OCI-LY1 (cell line): ENCODE measurements around the gene GSK3A.

ENCODE experiments used
- H2AFZ ChIP-seq: fragments of 200-600 bp; sonication (generic), shearing (Covaris generic); 2 replicates; pipeline ENCODE4 v1.6.0; 2014; ENCODE audit warnings: antibody characterized with exemption, mild to moderate bottlenecking, low read length
- H3F3A ChIP-seq: fragments of 200-600 bp; sonication (generic), shearing (Covaris generic); 2 replicates; pipeline ENCODE4 v1.6.0; 2014; ENCODE audit warnings: mild to moderate bottlenecking, antibody characterized with exemption, low read length, moderate library complexity; ENCODE audit not compliant: insufficient read depth
- H3K27ac ChIP-seq: fragments of 200-600 bp; sonication (generic); 2 replicates; pipeline ENCODE4 v1.5.1; 2014; ENCODE audit warnings: low read length, mixed run types, mild to moderate bottlenecking, low read depth; ENCODE audit not compliant: poor library complexity, severe bottlenecking
- H3K27me3 ChIP-seq: fragments of 200-600 bp; sonication (generic); 2 replicates; pipeline ENCODE4 v1.6.0; 2014; ENCODE audit warnings: antibody characterized with exemption, mild to moderate bottlenecking, low read length, moderate library complexity; ENCODE audit not compliant: insufficient read depth
- H3K36me3 ChIP-seq: fragments of 200-600 bp; sonication (generic); 2 replicates; pipeline ENCODE4 v1.6.1; 2014; ENCODE audit warnings: mild to moderate bottlenecking, antibody characterized with exemption, low read length, moderate library complexity, mixed read lengths; ENCODE audit not compliant: insufficient read depth
- H3K4me1 ChIP-seq: fragments of 200-600 bp; sonication (generic); 2 replicates; pipeline ENCODE4 v1.5.1; 2014; ENCODE audit warnings: mild to moderate bottlenecking, low read length, moderate library complexity; ENCODE audit not compliant: insufficient read depth, severe bottlenecking
- H3K4me2 ChIP-seq: fragments of 200-600 bp; sonication (generic), shearing (Covaris generic); 2 replicates; pipeline ENCODE4 v1.6.1; 2014; ENCODE audit warnings: low read length
- H3K4me3 ChIP-seq: fragments of 200-600 bp; sonication (generic); 2 replicates; pipeline ENCODE4 v1.5.1; 2014; ENCODE audit warnings: low read length, low read depth, mild to moderate bottlenecking, mixed read lengths; ENCODE audit not compliant: poor library complexity, severe bottlenecking
- H3K79me2 ChIP-seq: fragments of 200-600 bp; shearing (Covaris generic); 2 replicates; pipeline ENCODE4 v1.6.1; 2016; ENCODE audit warnings: mixed run types, low read length, mixed read lengths; ENCODE audit not compliant: insufficient read depth
- H3K9ac ChIP-seq: fragments of 200-600 bp; sonication (generic), shearing (Covaris generic); 2 replicates; pipeline ENCODE4 v1.6.1; 2014; ENCODE audit warnings: mild to moderate bottlenecking, low read length, mixed read lengths
- H3K9me2 ChIP-seq: fragments of 200-600 bp; sonication (generic), shearing (Covaris generic); 2 replicates; pipeline ENCODE4 v1.6.1; 2014; ENCODE audit warnings: low read depth, mild to moderate bottlenecking, low read length, mixed read lengths
- H3K9me3 ChIP-seq: fragments of 200-600 bp; shearing (Covaris generic); 2 replicates; pipeline ENCODE4 v1.6.1; 2014; ENCODE audit warnings: low read length, mixed read lengths
- H4K20me1 ChIP-seq: fragments of 200-600 bp; sonication (generic), shearing (Covaris generic); 2 replicates; pipeline ENCODE4 v1.6.0; 2016; ENCODE audit warnings: mild to moderate bottlenecking, low read length; ENCODE audit not compliant: insufficient read depth
- CTCF ChIP-seq: fragments of 200-600 bp; sonication (generic), shearing (Covaris generic); IDR thresholded peaks from 2 replicates; pipeline ENCODE4 v1.5.1; 2017; ENCODE audit warnings: mild to moderate bottlenecking, antibody characterized with exemption, low read length, moderate library complexity, mixed read lengths
- EZH2 ChIP-seq: fragments of 200-600 bp; sonication (generic), shearing (Covaris generic); IDR thresholded peaks from 2 replicates; pipeline ENCODE4 v1.8.0; 2017; ENCODE audit warnings: borderline replicate concordance, mixed run types, mild to moderate bottlenecking, antibody characterized with exemption, low read length, moderate library complexity, mixed read lengths

Gene GSK3A

GRCh38 chr19:42290136-42290522, 47.7 kb upstream of the GSK3A start:
- TF ChIP-seq CTCF (no peak), EZH2 (no peak)
- Histone ChIP-seq H3F3A (no peaks in the 10 kb centered on the region), H2AFZ (no peak overlapping the region), H3K9ac (no peak overlapping the region), H3K4me3 (no peak overlapping the region), H3K36me3 (peaks cover 82% of the 10 kb centered on the region), H3K4me2 (no peak overlapping the region), H3K9me2 (no peaks in the 10 kb centered on the region), H3K79me2 (no peaks in the 10 kb centered on the region), H3K9me3 (no peaks in the 10 kb centered on the region), H3K4me1 (peaks cover 13% of the 10 kb centered on the region), H3K27me3 (no peaks in the 10 kb centered on the region), H3K27ac (no peak overlapping the region), H4K20me1 (no peaks in the 10 kb centered on the region)

- no peaks in the 10 kb centered on the region for H4K20me1 ChIP-seq
- no peak overlapping the region for H3K4me2 ChIP-seq
- H3K36me3 ChIP-seq = peaks cover 79% of the 10 kb centered on the region
- H3K27ac ChIP-seq = no peak overlapping the region
- H3K27me3 ChIP-seq = no peaks in the 10 kb centered on the region
- H3K4me3 ChIP-seq = no peak overlapping the region
- H2AFZ ChIP-seq = no peak overlapping the region
- H3K9ac ChIP-seq = no peak overlapping the region
- H3K9me2 ChIP-seq = no peaks in the 10 kb centered on the region
- peaks cover 16% of the 10 kb centered on the region for H3K4me1 ChIP-seq
- no peak for TF ChIP-seq EZH2
- TF ChIP-seq CTCF = no peak
- H3K79me2 ChIP-seq = no peaks in the 10 kb centered on the region
- no peaks in the 10 kb centered on the region for H3K9me3 ChIP-seq
- H3F3A ChIP-seq = no peaks in the 10 kb centered on the region
Measured at GRCh38 chr19:42289556-42290041, 47.2 kb upstream of the GSK3A start.

GRCh38 chr19:42288881-42289555, 46.6 kb upstream of the GSK3A start:
- Histone ChIP-seq H4K20me1 (no peaks in the 10 kb centered on the region), H3K4me2 (no peak overlapping the region), H3K27ac (no peak overlapping the region), H3F3A (no peaks in the 10 kb centered on the region), H3K9ac (no peak overlapping the region), H3K4me3 (no peak overlapping the region), H3K36me3 (peaks cover 73% of the 10 kb centered on the region), H3K9me3 (no peaks in the 10 kb centered on the region), H2AFZ (no peak overlapping the region), H3K4me1 (peaks cover 16% of the 10 kb centered on the region), H3K27me3 (no peaks in the 10 kb centered on the region), H3K9me2 (no peaks in the 10 kb centered on the region), H3K79me2 (no peaks in the 10 kb centered on the region)
- TF ChIP-seq CTCF (no peak), EZH2 (no peak)
